ENCODE measurements around the gene RNPEPL1. TPM values are rescaled to one million over a fixed set of nuclear protein-coding genes. Genes with fewer than 3 reads are reported as not detected.

Gene RNPEPL1
- polyA plus RNA-seq, 2 of the 4 experiments (the other 2 are of a cell fraction) = 9.2 to 26.3 TPM

DNA sequence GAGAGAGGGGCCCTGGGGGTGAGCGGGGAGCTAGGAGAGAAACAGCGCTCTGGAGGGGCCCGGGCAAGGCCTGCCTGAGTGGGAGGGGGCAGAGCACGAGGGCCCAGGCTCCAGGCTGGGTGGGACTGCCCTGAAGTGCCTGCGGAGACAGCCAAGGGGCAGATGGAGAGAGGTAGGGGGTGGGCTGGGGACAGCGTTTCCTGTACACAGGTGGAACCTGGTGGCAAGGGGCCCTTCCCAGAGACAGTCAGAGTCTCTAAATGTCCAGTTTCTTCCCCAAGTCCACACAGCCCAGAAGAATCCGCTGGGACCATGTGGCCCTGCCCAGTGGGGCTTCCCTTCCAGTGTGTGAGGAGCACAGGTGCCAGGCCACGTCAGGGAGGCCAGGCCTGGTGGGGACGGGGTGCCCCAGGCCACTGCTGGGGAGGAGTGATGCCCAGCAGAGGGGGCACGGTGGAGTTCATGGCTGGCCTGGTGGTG lies 55.3 kb downstream of the RNPEPL1 start (continued):
- no peak for TF ChIP-seq ZSCAN20 (CRISPR knock-in tag; IDR thresholded peaks at IDR 0.05)

DNA sequence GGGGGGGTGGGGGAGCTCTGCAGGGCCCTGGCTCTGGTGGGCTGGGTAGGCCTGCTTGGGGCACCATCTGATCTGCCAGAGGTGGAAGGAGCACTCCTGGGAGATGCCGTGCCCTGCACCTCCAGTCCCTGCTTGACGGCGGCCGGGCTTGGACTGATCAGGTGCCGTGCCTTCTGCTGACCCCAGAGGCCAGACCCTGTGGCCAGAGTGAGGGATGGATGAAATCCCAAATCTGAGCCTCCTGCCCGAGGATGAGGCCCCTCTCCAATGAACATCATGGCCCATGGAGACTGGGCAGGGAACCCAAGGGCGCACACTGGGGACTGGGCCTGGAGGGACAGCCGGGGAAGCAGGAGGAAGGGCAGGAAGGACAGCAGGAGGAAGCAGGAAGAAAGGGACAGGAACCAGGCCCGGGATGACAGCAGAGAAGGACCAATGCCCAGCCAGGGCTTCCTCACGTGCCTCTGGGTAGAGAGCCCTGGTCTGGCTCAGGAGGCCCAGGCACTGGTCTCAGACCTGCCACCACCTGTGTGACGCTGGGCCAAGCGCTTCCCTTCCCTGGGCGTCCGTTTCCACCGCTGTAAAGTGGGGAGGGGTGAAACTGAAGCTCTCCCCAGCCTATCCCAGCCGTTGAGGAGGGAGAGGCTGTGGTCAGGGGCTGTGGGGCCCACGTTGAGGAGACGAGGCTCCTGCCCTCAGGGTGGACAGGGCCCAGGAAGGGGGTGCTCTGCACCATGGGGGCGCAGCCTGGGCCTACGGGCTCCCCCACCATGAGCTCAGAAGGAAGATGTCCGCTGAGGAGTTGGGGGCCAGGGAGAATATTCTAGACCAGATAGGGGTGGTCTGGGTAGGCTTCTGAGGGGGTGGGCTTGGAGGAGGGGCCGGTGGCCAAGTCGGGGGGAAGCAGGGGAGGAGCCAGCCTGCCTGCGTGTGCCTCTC lies 56.0 kb downstream of the RNPEPL1 start:
- no peak for TF ChIP-seq BHLHE40 (IDR thresholded peaks at IDR 0.05; ENCODE audit: low read depth, low read length)
- TF ChIP-seq FOSB (CRISPR knock-in tag; IDR thresholded peaks at IDR 0.05) = no peak
- no peak for TF ChIP-seq HOXB13 (CRISPR knock-in tag; IDR thresholded peaks at IDR 0.05; ENCODE audit: low read depth)
- TF ChIP-seq, protein P1, sequence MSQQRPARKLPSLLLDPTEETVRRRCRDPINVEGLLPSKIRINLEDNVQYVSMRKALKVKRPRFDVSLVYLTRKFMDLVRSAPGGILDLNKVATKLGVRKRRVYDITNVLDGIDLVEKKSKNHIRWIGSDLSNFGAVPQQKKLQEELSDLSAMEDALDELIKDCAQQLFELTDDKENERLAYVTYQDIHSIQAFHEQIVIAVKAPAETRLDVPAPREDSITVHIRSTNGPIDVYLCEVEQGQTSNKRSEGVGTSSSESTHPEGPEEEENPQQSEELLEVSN (IDR thresholded peaks at IDR 0.05; ENCODE audit: borderline replicate concordance, low read depth) = no peak
- TF ChIP-seq TP53 (CRISPR knock-in tag; IDR thresholded peaks at IDR 0.05) = no peak
- TF ChIP-seq, protein P2, sequence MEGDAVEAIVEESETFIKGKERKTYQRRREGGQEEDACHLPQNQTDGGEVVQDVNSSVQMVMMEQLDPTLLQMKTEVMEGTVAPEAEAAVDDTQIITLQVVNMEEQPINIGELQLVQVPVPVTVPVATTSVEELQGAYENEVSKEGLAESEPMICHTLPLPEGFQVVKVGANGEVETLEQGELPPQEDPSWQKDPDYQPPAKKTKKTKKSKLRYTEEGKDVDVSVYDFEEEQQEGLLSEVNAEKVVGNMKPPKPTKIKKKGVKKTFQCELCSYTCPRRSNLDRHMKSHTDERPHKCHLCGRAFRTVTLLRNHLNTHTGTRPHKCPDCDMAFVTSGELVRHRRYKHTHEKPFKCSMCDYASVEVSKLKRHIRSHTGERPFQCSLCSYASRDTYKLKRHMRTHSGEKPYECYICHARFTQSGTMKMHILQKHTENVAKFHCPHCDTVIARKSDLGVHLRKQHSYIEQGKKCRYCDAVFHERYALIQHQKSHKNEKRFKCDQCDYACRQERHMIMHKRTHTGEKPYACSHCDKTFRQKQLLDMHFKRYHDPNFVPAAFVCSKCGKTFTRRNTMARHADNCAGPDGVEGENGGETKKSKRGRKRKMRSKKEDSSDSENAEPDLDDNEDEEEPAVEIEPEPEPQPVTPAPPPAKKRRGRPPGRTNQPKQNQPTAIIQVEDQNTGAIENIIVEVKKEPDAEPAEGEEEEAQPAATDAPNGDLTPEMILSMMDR (IDR thresholded peaks at IDR 0.05) = no peak
- TF ChIP-seq, protein P3, sequence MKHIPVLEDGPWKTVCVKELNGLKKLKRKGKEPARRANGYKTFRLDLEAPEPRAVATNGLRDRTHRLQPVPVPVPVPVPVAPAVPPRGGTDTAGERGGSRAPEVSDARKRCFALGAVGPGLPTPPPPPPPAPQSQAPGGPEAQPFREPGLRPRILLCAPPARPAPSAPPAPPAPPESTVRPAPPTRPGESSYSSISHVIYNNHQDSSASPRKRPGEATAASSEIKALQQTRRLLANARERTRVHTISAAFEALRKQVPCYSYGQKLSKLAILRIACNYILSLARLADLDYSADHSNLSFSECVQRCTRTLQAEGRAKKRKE (CRISPR knock-in tag; IDR thresholded peaks at IDR 0.05; ENCODE audit: low read depth) = no peak
- no peak for TF ChIP-seq CHD4 (IDR thresholded peaks at IDR 0.05; ENCODE audit: borderline replicate concordance)
- TF ChIP-seq ZSCAN20 (CRISPR knock-in tag; IDR thresholded peaks at IDR 0.05) = no peak
- TF ChIP-seq EP300 (IDR thresholded peaks at IDR 0.05) = no peak
- TF ChIP-seq RCOR1 (IDR thresholded peaks at IDR 0.05; ENCODE audit: low read depth, low read length) = no peak
- no peak for TF ChIP-seq HEYL (CRISPR knock-in tag; IDR thresholded peaks at IDR 0.05)
- no peak for TF ChIP-seq PHF8 (IDR thresholded peaks at IDR 0.05; ENCODE audit: borderline replicate concordance, low read depth)
- TF ChIP-seq MYC (IDR thresholded peaks at IDR 0.05; ENCODE audit: borderline replicate concordance, low read length) = no peak
- TF ChIP-seq RAD21 (conservative IDR thresholded peaks at IDR 0.05 in 1 of 2, IDR thresholded peaks at IDR 0.05 in 1 of 2) = no peak
- ChIA-PET POLR2A (no interaction called here), CTCF (interaction anchor here (1.6 kb wide), 1 partner anchor 227 kb away, joined by 4 read pairs; no protein-coding TSS in a partner anchor)
- ATAC-seq (peak; percentile 21 to 33; a peak in 4 of 6 replicates), DNase-seq (ENCODE audit: low read depth in 1 of 2, low spot score in 1 of 2) (no peak), FAIRE-seq (no peak)
- 85% methylated on average over 13 of the region's 24 CpGs for WGBS (ENCODE audit: missing lambda C conversion rate)
- no peaks in the 10 kb centered on the region for H3K9me3 ChIP-seq
- no peak overlapping the region for H3K4me2 ChIP-seq
- no peaks in the 10 kb centered on the region for H3K4me1 ChIP-seq
- H3K4me3 ChIP-seq = no peak overlapping the region
- no peak overlapping the region for H3K27ac ChIP-seq

DNA sequence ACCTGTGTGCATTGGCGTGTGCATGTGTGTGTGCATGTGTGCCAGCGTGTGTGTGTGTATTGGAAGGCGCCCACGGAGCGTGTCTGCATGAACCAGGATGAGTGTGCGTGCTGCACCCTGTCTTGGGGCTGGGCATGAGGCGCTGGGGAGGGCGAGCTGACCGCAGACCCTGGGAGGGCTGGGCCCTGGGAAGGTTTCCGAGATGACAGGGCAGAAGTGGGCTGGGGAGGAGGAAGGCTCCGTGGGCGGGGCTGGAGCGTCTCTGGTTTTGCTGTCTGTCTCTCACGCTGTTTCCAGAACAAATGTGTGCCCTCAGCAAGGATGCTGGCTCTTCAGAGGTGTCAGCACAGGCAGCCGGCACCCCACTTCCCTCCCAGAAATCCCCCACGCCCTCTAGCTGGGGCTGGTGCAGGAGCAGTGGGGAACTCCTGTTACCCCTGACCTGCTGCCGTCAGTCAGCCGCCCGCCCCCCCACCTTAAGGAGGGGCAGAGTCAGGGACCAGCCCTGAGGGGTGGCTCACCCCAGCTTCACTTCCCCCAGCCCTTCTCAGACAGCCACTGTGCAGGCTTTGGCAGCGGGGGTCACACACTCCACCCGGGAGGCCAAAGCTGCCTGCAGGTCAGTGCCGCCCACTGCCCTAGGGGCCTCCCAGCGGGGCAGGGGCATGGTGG lies 56.8 kb downstream of the RNPEPL1 start, which contains the start of gene GPR35:
GPR35 (plus strand) TSS at position 531 of the 672 bp plus-strand sequence. CDS start 4,473 bp downstream, outside the sequence.
- Histone ChIP-seq H3K4me3 (no peak within 1 kb of the TSS), H3K9me3 (no peaks in the 10 kb centered on the region), H3K4me1 (no peaks in the 10 kb centered on the region), H3K27ac (no peak within 1 kb of the TSS), H3K4me2 (no peak within 1 kb of the TSS)
- ChIA-PET POLR2A (no interaction called here), CTCF (no interaction called here)
- TF ChIP-seq JUNB (IDR thresholded peaks at IDR 0.05) (no peak), BHLHE40 (IDR thresholded peaks at IDR 0.05; ENCODE audit: low read depth, low read length) (no peak), HOXB13 (CRISPR knock-in tag; IDR thresholded peaks at IDR 0.05; ENCODE audit: low read depth) (no peak), ZNF302 (CRISPR knock-in tag; IDR thresholded peaks at IDR 0.05) (no peak), HDAC2 (IDR thresholded peaks at IDR 0.05) (no peak)
- TF ChIP-seq, protein P3 (CRISPR knock-in tag; IDR thresholded peaks at IDR 0.05; ENCODE audit: low read depth) = no peak
- peak; percentile 31 to 64 for ATAC-seq
- peak in 1 of 2 experiments; percentile 26 for DNase-seq (ENCODE audit: low read depth in 1 of 2, low spot score in 1 of 2)
- 64% methylated on average over 17 of the region's 23 CpGs for WGBS (ENCODE audit: missing lambda C conversion rate)
- no peak for FAIRE-seq

Data from A549 (cell line).